ACHN (cell line): Measurements from ENCODE around the gene PADI1.
A peak's percentile ranks its signal among the peaks of the same experiment; 100 is the strongest.

ENCODE experiments used
- DNase-seq: peaks from one replicate; pipeline ENCODE4 v3.0.0-alpha.2; 2015
- in situ Hi-C: cut with HindIII; loops from 2 replicates; pipeline ENCODE4 v1.10.0; 2017; ENCODE audit warnings: low sequenced_read_pairs, low pct_ligation_motif_present, low pct_unique_long_range_greater_than_20kb

Gene PADI1

GRCh38 chr1:17251246-17251645 is 46.3 kb downstream of the PADI1 start:
- no peak for DNase-seq
- in situ Hi-C loops, result no loop called here

DNA sequence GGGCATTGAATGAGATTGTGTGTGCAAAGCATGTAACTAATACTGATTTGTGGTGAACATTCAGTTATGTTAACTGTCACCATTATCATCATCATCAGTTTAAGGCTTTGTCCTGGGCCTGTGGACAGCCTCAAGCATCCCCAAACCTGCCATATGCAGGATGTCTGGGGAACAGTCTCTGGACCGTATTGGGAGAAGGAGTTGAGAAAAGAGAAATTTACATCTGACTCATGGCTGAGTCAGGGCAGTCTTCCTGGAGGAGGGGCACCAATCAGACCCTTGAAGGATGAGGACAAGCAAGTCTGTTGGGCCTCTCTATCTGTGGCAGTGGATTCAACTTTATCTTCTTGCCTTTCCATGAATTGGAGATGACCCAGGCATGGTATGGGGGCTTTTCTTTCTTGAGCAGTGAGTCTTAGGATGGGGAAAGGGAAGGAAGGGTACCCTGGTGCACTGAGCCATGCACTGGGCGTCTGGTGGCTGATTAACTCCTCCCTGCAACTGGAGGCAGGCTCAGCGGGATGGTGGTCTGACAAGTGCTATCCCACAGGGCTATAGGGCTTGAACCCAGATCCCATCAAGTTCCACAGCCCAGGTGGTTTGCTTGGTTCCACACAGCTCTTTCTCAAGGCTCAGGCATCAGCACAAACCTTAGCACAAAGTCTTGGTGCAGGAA is 46.9 kb downstream of the PADI1 start:
- peak; percentile 47 for DNase-seq
- in situ Hi-C loops, result no loop called here

- in situ Hi-C loops, result no loop called here
Observed at GRCh38 chr1:17255336-17255735, 50.4 kb downstream of the PADI1 start.

DNA sequence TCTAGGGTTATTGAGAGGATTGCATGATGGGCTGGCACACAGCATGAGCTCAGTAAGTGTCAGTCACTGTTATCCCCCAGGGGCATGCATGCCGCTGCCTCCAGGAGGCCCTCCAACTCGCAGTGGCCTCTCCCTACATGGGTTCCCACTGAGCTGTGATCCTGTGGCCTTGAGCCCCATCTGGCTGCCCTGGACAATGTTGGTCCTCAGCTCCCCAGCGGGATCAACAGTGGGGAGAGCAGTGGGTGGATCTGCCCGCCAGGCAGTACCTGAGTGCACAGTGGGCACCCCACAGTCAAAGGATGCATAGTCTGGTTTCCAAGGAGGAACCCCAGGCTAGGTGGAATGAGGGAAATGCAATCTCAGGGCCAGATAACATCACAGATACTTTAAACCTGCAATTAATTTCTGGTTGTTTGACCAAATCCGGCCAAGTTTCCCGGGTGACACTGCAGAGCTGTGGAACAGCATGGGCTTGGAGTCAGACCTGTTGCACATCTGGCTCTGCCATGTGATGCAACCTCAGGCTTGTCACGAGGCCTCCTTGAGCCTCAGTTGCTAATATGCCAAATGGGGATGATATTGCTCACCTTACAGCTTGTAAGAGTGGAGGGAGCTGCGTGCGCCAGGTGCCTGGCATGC is 53.3 kb downstream of the PADI1 start:
- no peak for DNase-seq
- in situ Hi-C loops, result no loop called here

More at GRCh38 chr1:17255336-17255735, 50.4 kb downstream of the PADI1 start:
- DNase-seq, result no peak

- in situ Hi-C loops, result no loop called here
- no peak for DNase-seq
Observed at GRCh38 chr1:17258758-17259130, 53.8 kb downstream of the PADI1 start.

DNA sequence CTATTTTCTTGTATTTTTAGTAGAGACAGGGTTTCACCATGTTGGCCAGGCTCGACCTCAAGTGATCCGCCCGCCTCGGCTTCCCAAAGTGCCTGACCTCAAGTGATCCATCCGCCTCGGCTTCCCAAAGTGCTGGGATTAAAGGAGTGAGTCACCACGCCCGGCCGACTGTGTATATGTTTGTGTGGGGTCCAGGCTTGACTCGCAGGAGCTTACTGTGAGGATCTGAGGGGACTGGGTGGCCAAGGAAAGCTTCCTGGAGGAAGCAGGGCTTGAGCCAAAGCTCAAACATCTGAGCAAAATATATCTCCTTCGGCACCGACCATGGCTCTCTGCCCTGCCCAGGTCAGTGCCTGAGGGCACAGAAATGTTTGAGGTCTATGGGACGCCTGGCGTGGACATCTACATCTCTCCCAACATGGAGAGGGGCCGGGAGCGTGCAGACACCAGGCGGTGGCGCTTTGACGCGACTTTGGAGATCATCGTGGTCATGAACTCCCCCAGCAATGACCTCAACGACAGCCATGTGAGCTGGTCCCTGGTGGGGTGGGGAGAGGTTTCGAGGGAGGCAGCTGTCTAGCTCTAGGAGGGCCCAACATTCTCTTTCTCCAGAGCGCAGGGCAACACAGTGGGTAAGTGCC is 54.4 kb downstream of the PADI1 start:
- DNase-seq, result no peak
- in situ Hi-C loops, result no loop called here

GRCh38 chr1:17260264-17260663 is 55.3 kb downstream of the PADI1 start:
- in situ Hi-C loops, result no loop called here
- DNase-seq, result no peak

DNA sequence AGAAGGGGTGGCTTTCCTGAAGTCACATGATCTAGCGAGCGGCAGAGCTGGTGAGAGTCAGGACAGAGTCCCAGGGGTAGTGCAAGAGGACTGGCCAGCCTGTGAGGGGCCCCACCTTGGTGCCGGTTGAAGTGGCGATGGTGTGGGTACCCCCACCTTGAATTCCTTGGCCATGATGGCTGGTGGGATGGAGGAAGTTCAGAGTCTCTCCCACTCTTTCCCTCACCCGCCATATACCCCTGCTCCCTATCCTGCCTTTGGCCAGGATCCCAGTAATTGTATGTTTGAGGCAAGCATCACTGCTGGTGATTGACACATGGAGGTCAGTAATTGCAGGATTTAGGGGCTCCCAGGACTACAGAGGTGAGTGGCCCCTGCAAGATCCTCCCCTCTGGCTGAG is 55.8 kb downstream of the PADI1 start:
- in situ Hi-C loops, result no loop called here
- DNase-seq, result no peak

DNA sequence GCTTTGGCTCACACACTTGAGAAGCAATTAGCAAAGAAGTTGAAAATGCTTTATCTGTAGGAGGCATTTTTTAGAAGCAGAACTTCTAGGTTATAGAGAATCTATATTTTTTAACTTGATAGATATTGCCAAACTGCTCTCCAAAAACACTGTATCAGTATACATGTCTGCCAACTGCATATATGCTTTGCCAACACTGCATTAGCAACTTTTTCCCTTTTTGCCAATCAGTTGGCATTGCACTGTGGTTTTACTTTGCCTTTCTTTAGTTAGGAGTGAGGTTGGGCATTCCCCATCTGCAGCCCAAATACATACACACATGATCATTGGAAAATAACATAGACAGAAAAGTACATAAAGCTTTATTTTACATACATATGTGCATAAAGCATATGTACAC is 59.0 kb downstream of the PADI1 start:
- no peak for DNase-seq
- in situ Hi-C loops, result no loop called here

DNA sequence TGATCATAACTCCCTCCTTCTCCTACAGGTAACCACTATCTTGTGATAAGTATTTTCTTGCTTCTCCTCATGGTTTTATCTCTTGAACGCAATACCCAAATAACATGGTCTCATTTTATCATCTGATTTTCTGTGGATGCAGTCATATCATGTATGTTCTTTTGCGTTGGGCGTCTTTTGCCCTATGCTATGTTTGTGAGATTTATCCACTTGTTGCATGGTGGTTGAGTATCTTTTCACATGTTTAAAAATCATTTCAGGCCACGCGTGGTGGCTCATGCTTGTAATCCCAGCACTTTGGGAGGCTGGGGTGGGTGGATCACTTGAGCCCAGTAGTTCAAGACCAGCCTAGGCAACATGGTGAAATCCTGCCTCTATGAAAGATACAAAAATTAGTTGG is 59.5 kb downstream of the PADI1 start:
- in situ Hi-C loops, result no loop called here
- DNase-seq, result no peak

DNA sequence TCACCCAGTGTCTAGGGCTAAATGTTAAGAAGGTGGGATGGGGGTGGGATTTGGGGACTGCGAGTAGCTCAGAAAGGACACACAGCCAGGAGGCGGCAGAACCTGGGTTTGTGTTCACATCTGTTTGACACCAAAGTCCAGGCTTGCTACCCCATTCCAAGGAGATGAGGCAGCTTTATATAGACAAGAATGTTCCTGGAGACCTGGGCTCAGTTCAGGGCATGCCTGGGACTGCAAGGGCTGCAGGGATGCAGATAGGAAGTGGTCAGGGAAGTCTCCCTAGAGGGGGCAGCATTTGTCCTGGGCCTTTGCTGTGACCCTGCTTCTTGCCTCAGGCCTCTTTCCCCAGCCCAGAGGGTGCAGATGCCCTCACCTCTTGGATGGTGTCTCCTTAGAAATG is 60.2 kb downstream of the PADI1 start:
- in situ Hi-C loops, result no loop called here
- DNase-seq, result no peak

GRCh38 chr1:17265950-17266349 is 61.0 kb downstream of the PADI1 start:
- no peak for DNase-seq
- in situ Hi-C loops, result no loop called here

- in situ Hi-C loops, result no loop called here
- no peak for DNase-seq
Observed at GRCh38 chr1:17270891-17271765, 66.2 kb downstream of the PADI1 start.

GRCh38 chr1:17272066-17272465 is 67.1 kb downstream of the PADI1 start:
- in situ Hi-C loops, result no loop called here
- DNase-seq, result no peak

- no peak for DNase-seq
- in situ Hi-C loops, result no loop called here
Observed at GRCh38 chr1:17272646-17273045, 67.7 kb downstream of the PADI1 start.

DNA sequence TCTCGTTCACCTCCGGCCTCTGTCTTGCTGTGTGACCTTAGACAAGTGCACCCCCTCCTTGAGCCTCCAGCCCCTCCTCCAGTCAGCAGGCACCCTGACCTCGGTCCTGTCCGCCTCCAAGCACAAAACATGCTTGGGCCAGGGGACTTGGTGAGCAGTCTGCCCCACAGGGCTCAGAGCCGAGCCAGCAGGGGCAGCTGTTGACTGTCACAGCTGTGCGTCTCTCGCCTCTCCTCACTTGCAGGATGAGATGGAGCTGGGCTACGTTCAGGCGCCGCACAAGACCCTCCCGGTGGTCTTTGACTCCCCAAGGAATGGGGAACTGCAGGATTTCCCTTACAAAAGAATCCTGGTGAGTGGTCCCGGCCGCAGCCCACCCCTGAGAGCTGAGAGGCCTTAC is 68.2 kb downstream of the PADI1 start:
- DNase-seq, result no peak
- in situ Hi-C loops, result no loop called here

GRCh38 chr1:17274186-17275170 is 69.5 kb downstream of the PADI1 start:
- in situ Hi-C loops, result no loop called here
- peak; percentile 40 for DNase-seq

GRCh38 chr1:17276568-17276967 is 71.6 kb downstream of the PADI1 start:
- peak; percentile 43 for DNase-seq
- in situ Hi-C loops, result no loop called here
